Fibroblast of the aortic adventitia (primary cell): Measurements from ENCODE around the gene CYP24A1. TPM values are rescaled to one million over a fixed set of nuclear protein-coding genes. Genes with fewer than 3 reads are reported as not detected.

Experiments
- DNase-seq: peaks from one replicate; pipeline ENCODE4 v3.0.0-alpha.2; 2010; ENCODE audit warnings: low read depth
- H3K4me3 ChIP-seq: 2 replicates; pipeline ENCODE4 v1.5.1; 2011; ENCODE audit warnings: low read depth, mild to moderate bottlenecking, control low read depth, low read length, moderate library complexity
- CTCF ChIP-seq: IDR thresholded peaks from 2 replicates; pipeline ENCODE4 v1.5.1; 2011; ENCODE audit warnings: mild to moderate bottlenecking, low read length, control low read depth, inconsistent platforms; ENCODE audit not compliant: insufficient read depth
- total RNA-seq: library from RNA; depleted of rRNA; stranded (reverse); fragments of >200 nt; gene quantifications from 2 replicates; pipeline ENCODE4 v1.2.3, GENCODE V29; 2012; ENCODE audit warnings: low replicate concordance

The CYP24A1 gene
- total RNA-seq, 1 donor, result not detected

- no peak for DNase-seq
- H3K4me3 ChIP-seq, result no peak overlapping the region
- no peak for TF ChIP-seq CTCF
Measured at GRCh38 chr20:54119744-54120143, 54.0 kb downstream of the CYP24A1 start.

- TF ChIP-seq CTCF, result no peak
- H3K4me3 ChIP-seq, result no peak overlapping the region
- no peak for DNase-seq
Measured at GRCh38 chr20:54118220-54119001, 55.4 kb downstream of the CYP24A1 start.

GRCh38 chr20:54116550-54117235, 57.1 kb downstream of the CYP24A1 start:
- H3K4me3 ChIP-seq, result no peak overlapping the region
- no peak for DNase-seq
- no peak for TF ChIP-seq CTCF

GRCh38 chr20:54115172-54115854, 58.5 kb downstream of the CYP24A1 start:
- TF ChIP-seq CTCF, result no peak
- no peak overlapping the region for H3K4me3 ChIP-seq
- DNase-seq, result no peak

- no peak for TF ChIP-seq CTCF
- no peak for DNase-seq
- H3K4me3 ChIP-seq, result no peak overlapping the region
Measured at GRCh38 chr20:54114109-54114508, 59.7 kb downstream of the CYP24A1 start.

- TF ChIP-seq CTCF, result no peak
- no peak overlapping the region for H3K4me3 ChIP-seq
- DNase-seq, result no peak
Measured at GRCh38 chr20:54113566-54113965, 60.2 kb downstream of the CYP24A1 start.
